Stimulated activated naive CD8-positive, alpha-beta T cell treated with anti-CD3 and anti-CD28 coated beads, Interleukin-15, Interleukin-2, amounts not matched to agents 100 ng/mL and 50 ng/mL, for 24 hours (primary cell): Measurements from ENCODE around the gene CD4.

Experiments used
- H3K27ac Mint-ChIP-seq: one replicate; pipeline ENCODE4 v1.8.0; 2021; ENCODE audit warnings: mild to moderate bottlenecking, mixed read lengths
- H3K27me3 Mint-ChIP-seq: one replicate; pipeline ENCODE4 v1.8.0; 2021; ENCODE audit warnings: mixed read lengths
- H3K36me3 Mint-ChIP-seq: one replicate; pipeline ENCODE4 v1.8.0; 2021; ENCODE audit warnings: low read depth, mixed read lengths
- H3K4me1 Mint-ChIP-seq: one replicate; pipeline ENCODE4 v1.8.0; 2021; ENCODE audit warnings: low read depth, mixed read lengths
- H3K4me3 Mint-ChIP-seq: one replicate; pipeline ENCODE4 v1.8.0; 2021; ENCODE audit warnings: mild to moderate bottlenecking, mixed read lengths
- H3K9me3 Mint-ChIP-seq: one replicate; pipeline ENCODE4 v1.8.0; 2021; ENCODE audit warnings: mixed read lengths

Gene CD4

GRCh38 chr12:6831450-6831995 lies 42.2 kb downstream of the CD4 start:
- peaks cover 21% of the 10 kb centered on the region for H3K4me1 Mint-ChIP-seq
- no peak overlapping the region for H3K4me3 Mint-ChIP-seq
- H3K36me3 Mint-ChIP-seq = no peaks in the 10 kb centered on the region
- H3K9me3 Mint-ChIP-seq = no peaks in the 10 kb centered on the region
- H3K27me3 Mint-ChIP-seq = peaks cover 36% of the 10 kb centered on the region
- no peak overlapping the region for H3K27ac Mint-ChIP-seq

GRCh38 chr12:6832125-6832524 lies 42.8 kb downstream of the CD4 start:
- Mint-ChIP-seq H3K9me3 (no peaks in the 10 kb centered on the region), H3K27ac (peak overlapping the region; percentile 45), H3K36me3 (no peaks in the 10 kb centered on the region), H3K4me3 (no peak overlapping the region), H3K27me3 (peaks cover 30% of the 10 kb centered on the region), H3K4me1 (peaks cover 21% of the 10 kb centered on the region)

GRCh38 chr12:6833189-6833890 lies 44.0 kb downstream of the CD4 start:
- H3K27me3 Mint-ChIP-seq = peaks cover 21% of the 10 kb centered on the region
- H3K4me1 Mint-ChIP-seq = peaks cover 12% of the 10 kb centered on the region
- no peaks in the 10 kb centered on the region for H3K36me3 Mint-ChIP-seq
- no peak overlapping the region for H3K4me3 Mint-ChIP-seq
- H3K9me3 Mint-ChIP-seq = no peaks in the 10 kb centered on the region
- no peak overlapping the region for H3K27ac Mint-ChIP-seq

GRCh38 chr12:6834254-6834653 lies 44.9 kb downstream of the CD4 start:
- H3K27ac Mint-ChIP-seq = no peak overlapping the region
- H3K4me1 Mint-ChIP-seq = peaks cover 7% of the 10 kb centered on the region
- H3K9me3 Mint-ChIP-seq = no peaks in the 10 kb centered on the region
- no peak overlapping the region for H3K4me3 Mint-ChIP-seq
- peaks cover 15% of the 10 kb centered on the region for H3K27me3 Mint-ChIP-seq
- H3K36me3 Mint-ChIP-seq = no peaks in the 10 kb centered on the region

- Mint-ChIP-seq H3K27ac (no peak overlapping the region), H3K4me1 (peaks cover 3% of the 10 kb centered on the region), H3K4me3 (no peak overlapping the region), H3K9me3 (no peaks in the 10 kb centered on the region), H3K27me3 (peaks cover 11% of the 10 kb centered on the region), H3K36me3 (no peaks in the 10 kb centered on the region)
These were observed 45.5 kb downstream of the CD4 start for GRCh38 chr12:6834873-6835272.

- Mint-ChIP-seq H3K36me3 (no peaks in the 10 kb centered on the region), H3K27me3 (no peaks in the 10 kb centered on the region), H3K9me3 (no peaks in the 10 kb centered on the region), H3K27ac (no peak overlapping the region), H3K4me3 (no peak overlapping the region), H3K4me1 (peaks cover 3% of the 10 kb centered on the region)
These were observed 47.5 kb downstream of the CD4 start for GRCh38 chr12:6836851-6837250.

- Mint-ChIP-seq H3K27me3 (no peaks in the 10 kb centered on the region), H3K4me3 (no peak overlapping the region), H3K27ac (no peak overlapping the region), H3K4me1 (peaks cover 3% of the 10 kb centered on the region), H3K9me3 (no peaks in the 10 kb centered on the region), H3K36me3 (no peaks in the 10 kb centered on the region)
These were observed 48.2 kb downstream of the CD4 start for GRCh38 chr12:6837370-6838060.

- Mint-ChIP-seq H3K9me3 (no peaks in the 10 kb centered on the region), H3K27ac (no peak overlapping the region), H3K4me1 (peaks cover 3% of the 10 kb centered on the region), H3K36me3 (no peaks in the 10 kb centered on the region), H3K27me3 (no peaks in the 10 kb centered on the region), H3K4me3 (no peak overlapping the region)
These were observed 49.5 kb downstream of the CD4 start for GRCh38 chr12:6838854-6839253.

GRCh38 chr12:6839482-6840201 lies 50.3 kb downstream of the CD4 start:
- no peak overlapping the region for H3K27ac Mint-ChIP-seq

GRCh38 chr12:6840330-6840729 lies 51.0 kb downstream of the CD4 start:
- Mint-ChIP-seq H3K27me3 (no peaks in the 10 kb centered on the region), H3K27ac (no peak overlapping the region), H3K36me3 (peaks cover 4% of the 10 kb centered on the region), H3K9me3 (no peaks in the 10 kb centered on the region), H3K4me1 (no peaks in the 10 kb centered on the region), H3K4me3 (no peak overlapping the region)

More at GRCh38 chr12:6839482-6840201, 50.3 kb downstream of the CD4 start:
- H3K36me3 Mint-ChIP-seq = no peaks in the 10 kb centered on the region
- no peak overlapping the region for H3K4me3 Mint-ChIP-seq
- no peaks in the 10 kb centered on the region for H3K9me3 Mint-ChIP-seq
- H3K4me1 Mint-ChIP-seq = no peaks in the 10 kb centered on the region
- H3K27me3 Mint-ChIP-seq = no peaks in the 10 kb centered on the region

GRCh38 chr12:6840761-6841515 lies 51.6 kb downstream of the CD4 start, which contains the start of gene GNB3:
GNB3 (plus strand) TSS chr12:6840925; CDS start chr12:6841288, 363 bp downstream.
- H3K4me3 Mint-ChIP-seq = no peak within 1 kb of the TSS
- peaks cover 4% of the 10 kb centered on the region for H3K36me3 Mint-ChIP-seq
- H3K9me3 Mint-ChIP-seq = no peaks in the 10 kb centered on the region
- no peaks in the 10 kb centered on the region for H3K27me3 Mint-ChIP-seq
- H3K27ac Mint-ChIP-seq = no peak within 1 kb of the TSS
- H3K4me1 Mint-ChIP-seq = no peaks in the 10 kb centered on the region

- H3K4me1 Mint-ChIP-seq = no peaks in the 10 kb centered on the region
- peaks cover 4% of the 10 kb centered on the region for H3K36me3 Mint-ChIP-seq
- H3K4me3 Mint-ChIP-seq = no peak overlapping the region
- H3K27me3 Mint-ChIP-seq = no peaks in the 10 kb centered on the region
- no peak overlapping the region for H3K27ac Mint-ChIP-seq
- H3K9me3 Mint-ChIP-seq = no peaks in the 10 kb centered on the region
These were observed 52.7 kb downstream of the CD4 start for GRCh38 chr12:6842075-6842474.

- no peaks in the 10 kb centered on the region for H3K27me3 Mint-ChIP-seq
- H3K9me3 Mint-ChIP-seq = no peaks in the 10 kb centered on the region
- H3K4me3 Mint-ChIP-seq = no peak overlapping the region
- H3K36me3 Mint-ChIP-seq = peaks cover 13% of the 10 kb centered on the region
- no peak overlapping the region for H3K27ac Mint-ChIP-seq
- H3K4me1 Mint-ChIP-seq = peaks cover 2% of the 10 kb centered on the region
These were observed 54.0 kb downstream of the CD4 start for GRCh38 chr12:6843118-6843902.

GRCh38 chr12:6845395-6845794 lies 56.1 kb downstream of the CD4 start:
- Mint-ChIP-seq H3K4me3 (no peak overlapping the region), H3K27me3 (no peaks in the 10 kb centered on the region), H3K27ac (no peak overlapping the region), H3K4me1 (peaks cover 19% of the 10 kb centered on the region), H3K36me3 (peaks cover 30% of the 10 kb centered on the region), H3K9me3 (no peaks in the 10 kb centered on the region)
